Vagina (tissue), 2 donors: ENCODE results near the gene ZCCHC7. TPM values are rescaled to one million over a fixed set of nuclear protein-coding genes. Genes with fewer than 3 reads are reported as not detected.

Source experiments
- DNase-seq, 2 donors: peaks; one replicate each; pipeline ENCODE4 v3.0.0-alpha.2; 2017; ENCODE audit errors: extremely low spot score in 2 of 2
- H3K27ac ChIP-seq: fragments of 200-600 bp; sonication (generic); one replicate; pipeline ENCODE4 v1.5.1; 2019
- H3K27me3 ChIP-seq: fragments of 200-600 bp; sonication (generic); one replicate; pipeline ENCODE4 v1.5.1; 2019
- H3K36me3 ChIP-seq, 2 donors: fragments of 200-600 bp; sonication (generic); one replicate each; pipeline ENCODE4 v1.5.1; 2017 to 2019
- H3K4me1 ChIP-seq: fragments of 200-600 bp; sonication (generic); one replicate; pipeline ENCODE4 v1.5.1; 2019
- H3K4me3 ChIP-seq, 2 donors: fragments of 200-600 bp; sonication (generic); 1 replicate in 1 of 2; 2 replicates in 1 of 2; pipeline ENCODE4 v1.5.1; 2016 to 2019
- H3K9me3 ChIP-seq: fragments of 200-600 bp; sonication (generic); one replicate; pipeline ENCODE4 v1.5.1; 2019
- POLR2A ChIP-seq, 2 donors: fragments of 450-650 bp; IDR thresholded peaks; one replicate each; pipeline ENCODE4 v1.6.1; 2017; ENCODE audit warnings: antibody characterized with exemption in 2 of 2, mild to moderate bottlenecking in 2 of 2, moderate library complexity in 2 of 2
- POLR2AphosphoS5 ChIP-seq, 2 donors: sonication (generic); formaldehyde crosslinking; IDR thresholded peaks; one replicate each; pipeline ENCODE4 v1.9.0; 2017; ENCODE audit warnings: antibody characterized with exemption in 2 of 2, mild to moderate bottlenecking in 2 of 2, low read depth in 1 of 2; ENCODE audit not compliant: insufficient read depth in 1 of 2
- intact Hi-C: fragments of 100-400 bp; cut with DNase I; formaldehyde crosslinking; loops from one replicate; pipeline ENCODE4 v1.15.1; 2023
- total RNA-seq: library from RNA; depleted of rRNA; stranded (reverse); fragments of >200 nt; gene quantifications from one replicate; pipeline ENCODE4 v1.2.3, GENCODE V29; 2016
- TF ChIP-seq, protein P1 (sequence below), 3 experiments: fragments of 450-650 bp in 2 of 3; fragments of 200-600 bp in 1 of 3; sonication (generic) in 1 of 3; IDR thresholded peaks; one replicate each; pipeline ENCODE4 v1.5.1; 2017 to 2019; ENCODE audit warnings: antibody characterized with exemption in 3 of 3, mild to moderate bottlenecking in 2 of 3, moderate library complexity in 2 of 3

The ZCCHC7 gene
- total RNA-seq, 1 donor from 2014 or later, result 15.2 TPM

DNA sequence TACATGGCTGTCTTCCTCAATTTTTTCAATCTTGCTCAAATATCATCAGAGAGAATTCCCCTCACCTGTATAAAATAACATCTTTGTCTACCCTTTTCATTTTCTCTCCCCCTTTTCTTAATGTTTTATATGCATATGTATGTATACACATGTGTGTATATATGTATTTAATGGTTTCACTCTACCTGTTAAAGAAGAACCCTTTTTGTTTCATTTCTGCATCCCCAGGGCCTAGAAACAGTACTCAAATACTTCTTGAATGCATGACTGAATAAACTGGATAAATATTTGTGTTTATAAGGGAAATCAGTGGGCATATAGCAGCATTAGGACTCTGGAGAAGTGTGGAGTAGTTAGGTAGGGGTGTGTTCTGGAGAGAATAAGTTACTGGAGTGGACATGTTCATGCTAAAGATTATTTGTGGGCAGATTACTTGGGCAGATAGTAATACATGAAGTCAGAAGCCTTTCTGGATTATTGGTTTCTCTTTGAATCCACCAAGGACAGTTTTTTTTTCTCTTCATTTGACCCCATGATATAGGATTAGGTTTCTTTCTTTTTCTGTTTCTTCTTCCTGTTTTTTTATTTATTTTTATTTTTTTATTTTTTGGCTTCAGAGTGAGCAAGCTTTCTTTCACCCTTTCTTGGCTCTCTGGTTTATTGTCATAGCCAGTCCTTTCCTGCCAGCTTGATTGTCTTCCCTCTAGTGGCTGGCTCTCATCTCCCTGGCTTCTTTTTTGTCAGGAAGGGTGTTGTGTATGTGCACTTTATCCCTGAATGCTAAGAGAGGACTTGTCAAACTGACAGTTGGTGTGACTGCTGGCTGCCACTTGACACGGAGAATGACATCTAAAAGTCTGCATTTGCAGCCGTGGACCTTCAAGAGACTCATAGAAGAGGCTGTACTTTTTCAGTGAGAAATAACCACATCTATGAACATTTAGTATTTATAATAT is 89.3 kb downstream of the ZCCHC7 start:
- Histone ChIP-seq H3K4me3 (no peak overlapping the region), H3K4me1 (peaks cover 5% of the 10 kb centered on the region), H3K9me3 (no peaks in the 10 kb centered on the region), H3K27ac (no peak overlapping the region), H3K27me3 (no peaks in the 10 kb centered on the region), H3K36me3 (no peaks in the 10 kb centered on the region)
- TF ChIP-seq POLR2AphosphoS5 (IDR thresholded peaks at IDR 0.05; ENCODE audit: insufficient read depth in 1 of 2, low read depth in 1 of 2) (no peak), POLR2A (IDR thresholded peaks at IDR 0.05) (no peak)
- TF ChIP-seq, protein P1, sequence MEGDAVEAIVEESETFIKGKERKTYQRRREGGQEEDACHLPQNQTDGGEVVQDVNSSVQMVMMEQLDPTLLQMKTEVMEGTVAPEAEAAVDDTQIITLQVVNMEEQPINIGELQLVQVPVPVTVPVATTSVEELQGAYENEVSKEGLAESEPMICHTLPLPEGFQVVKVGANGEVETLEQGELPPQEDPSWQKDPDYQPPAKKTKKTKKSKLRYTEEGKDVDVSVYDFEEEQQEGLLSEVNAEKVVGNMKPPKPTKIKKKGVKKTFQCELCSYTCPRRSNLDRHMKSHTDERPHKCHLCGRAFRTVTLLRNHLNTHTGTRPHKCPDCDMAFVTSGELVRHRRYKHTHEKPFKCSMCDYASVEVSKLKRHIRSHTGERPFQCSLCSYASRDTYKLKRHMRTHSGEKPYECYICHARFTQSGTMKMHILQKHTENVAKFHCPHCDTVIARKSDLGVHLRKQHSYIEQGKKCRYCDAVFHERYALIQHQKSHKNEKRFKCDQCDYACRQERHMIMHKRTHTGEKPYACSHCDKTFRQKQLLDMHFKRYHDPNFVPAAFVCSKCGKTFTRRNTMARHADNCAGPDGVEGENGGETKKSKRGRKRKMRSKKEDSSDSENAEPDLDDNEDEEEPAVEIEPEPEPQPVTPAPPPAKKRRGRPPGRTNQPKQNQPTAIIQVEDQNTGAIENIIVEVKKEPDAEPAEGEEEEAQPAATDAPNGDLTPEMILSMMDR (IDR thresholded peaks at IDR 0.05), result no peak
- intact Hi-C loops, result no loop called here
- DNase-seq, result no peak

DNA sequence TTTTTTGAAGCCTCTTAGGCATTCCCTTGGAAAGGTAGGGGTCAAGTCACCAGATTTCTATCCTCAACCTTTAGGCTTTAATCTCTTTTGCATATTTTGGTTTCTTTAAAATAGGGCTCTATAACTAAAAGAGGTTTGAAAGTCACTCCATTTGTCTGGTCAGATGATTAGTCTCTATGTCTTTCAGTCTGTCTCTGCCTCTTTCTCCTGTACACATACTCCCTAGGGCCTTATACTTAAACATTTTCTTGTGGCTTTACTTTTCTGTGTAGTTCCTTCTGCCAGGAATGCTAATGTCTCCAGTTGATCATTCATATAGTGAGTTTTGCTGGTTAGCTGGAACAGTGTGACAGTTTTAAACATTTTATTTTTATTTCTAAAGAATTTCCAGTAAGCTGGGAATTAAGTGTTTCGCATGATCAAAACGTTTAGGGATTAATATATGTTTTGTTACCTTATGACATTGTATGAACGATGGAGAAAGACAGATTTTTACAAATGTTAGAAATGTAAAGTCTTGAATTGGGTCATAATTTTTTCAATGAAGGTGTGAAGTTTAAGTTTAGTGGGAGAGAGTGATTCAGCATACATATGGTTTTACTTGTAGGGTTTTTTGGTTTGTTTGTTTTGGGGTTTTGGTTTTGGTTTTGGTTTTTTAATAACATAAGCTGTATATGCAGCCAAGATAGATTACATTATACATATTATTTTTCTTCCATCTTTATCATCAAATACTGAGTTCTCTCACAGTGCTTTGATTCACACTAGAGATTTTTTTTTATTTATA is 90.6 kb downstream of the ZCCHC7 start:
- Histone ChIP-seq H3K27me3 (no peaks in the 10 kb centered on the region), H3K36me3 (no peaks in the 10 kb centered on the region), H3K9me3 (no peaks in the 10 kb centered on the region), H3K4me3 (no peak overlapping the region), H3K4me1 (peaks cover 13% of the 10 kb centered on the region), H3K27ac (no peak overlapping the region)
- no peak for DNase-seq
- TF ChIP-seq POLR2AphosphoS5 (IDR thresholded peaks at IDR 0.05; ENCODE audit: insufficient read depth in 1 of 2, low read depth in 1 of 2), result no peak
- no peak for TF ChIP-seq POLR2A (IDR thresholded peaks at IDR 0.05)
- TF ChIP-seq, protein P1 (IDR thresholded peaks at IDR 0.05), result no peak
- intact Hi-C loops, result no loop called here

DNA sequence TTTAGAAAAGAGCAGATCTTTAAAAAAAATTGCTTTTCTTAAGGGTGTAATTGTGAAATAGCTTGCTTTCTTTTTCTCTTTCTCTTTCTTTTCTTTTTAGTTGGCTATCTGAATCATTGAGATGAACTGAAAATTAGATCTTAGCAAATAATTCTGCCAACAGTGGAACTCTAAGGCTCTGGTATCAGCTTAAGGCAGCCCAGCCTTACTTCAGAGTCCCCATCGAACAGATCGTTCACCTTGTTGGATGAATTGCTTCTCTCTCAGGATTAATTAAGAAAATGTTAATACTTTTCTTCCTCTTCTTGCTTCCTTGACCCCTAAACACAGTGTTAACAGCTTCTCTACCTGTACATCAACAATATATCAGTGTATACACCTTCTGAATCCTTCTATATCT is 92.1 kb downstream of the ZCCHC7 start:
- Histone ChIP-seq H3K4me1 (peaks cover 13% of the 10 kb centered on the region), H3K27me3 (no peaks in the 10 kb centered on the region), H3K36me3 (no peaks in the 10 kb centered on the region), H3K4me3 (no peak overlapping the region), H3K27ac (no peak overlapping the region), H3K9me3 (no peaks in the 10 kb centered on the region)
- DNase-seq, result no peak
- intact Hi-C loops, result no loop called here
- no peak for TF ChIP-seq POLR2A (IDR thresholded peaks at IDR 0.05)
- TF ChIP-seq POLR2AphosphoS5 (IDR thresholded peaks at IDR 0.05; ENCODE audit: insufficient read depth in 1 of 2, low read depth in 1 of 2), result no peak
- TF ChIP-seq, protein P1 (IDR thresholded peaks at IDR 0.05), result no peak

DNA sequence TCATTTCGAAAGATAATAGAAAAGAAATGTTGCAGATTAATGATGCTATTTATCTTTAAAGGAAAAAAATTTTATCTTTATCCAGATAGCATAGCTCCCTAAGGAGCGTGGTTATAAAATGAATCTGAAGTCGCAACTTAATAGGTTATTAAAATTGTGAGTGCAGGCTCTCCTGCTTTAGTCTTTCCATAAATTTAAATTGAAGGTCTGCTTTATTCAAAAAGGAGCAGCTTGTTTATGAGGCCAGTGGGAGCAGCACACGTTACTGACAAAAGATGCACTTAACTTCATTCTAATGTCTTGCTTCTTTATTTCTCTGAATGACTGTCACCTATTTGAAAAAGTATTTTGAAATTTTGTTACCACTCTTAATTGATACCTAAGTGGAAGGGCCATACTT is 95.0 kb downstream of the ZCCHC7 start:
- no peaks in the 10 kb centered on the region for H3K36me3 ChIP-seq
- H3K27ac ChIP-seq, result no peak overlapping the region
- intact Hi-C loops, result no loop called here
- no peak overlapping the region for H3K4me3 ChIP-seq
- peaks cover 13% of the 10 kb centered on the region for H3K4me1 ChIP-seq
- no peak for DNase-seq
- TF ChIP-seq POLR2A (IDR thresholded peaks at IDR 0.05) (no peak), POLR2AphosphoS5 (IDR thresholded peaks at IDR 0.05; ENCODE audit: insufficient read depth in 1 of 2, low read depth in 1 of 2) (no peak)
- TF ChIP-seq, protein P1 (IDR thresholded peaks at IDR 0.05), result no peak
- H3K9me3 ChIP-seq, result no peaks in the 10 kb centered on the region
- no peaks in the 10 kb centered on the region for H3K27me3 ChIP-seq
